Uterus (tissue), 2 donors: ENCODE results near the gene SLC25A39.

Source experiments
- CTCF ChIP-seq, 4 experiments: fragments of 200-600 bp in 2 of 4; fragments of 450-650 bp in 2 of 4; sonication (generic) in 2 of 4; IDR thresholded peaks; one replicate each; pipeline ENCODE4 v1.5.1; 2016 to 2019; ENCODE audit warnings: antibody characterized with exemption in 4 of 4, mild to moderate bottlenecking in 2 of 4, moderate library complexity in 1 of 4
- POLR2A ChIP-seq, 2 donors: fragments of 450-650 bp; IDR thresholded peaks; one replicate each; pipeline ENCODE4 v1.6.1; 2016; ENCODE audit warnings: antibody characterized with exemption in 2 of 2, mild to moderate bottlenecking in 1 of 2, moderate library complexity in 1 of 2

- TF ChIP-seq CTCF (IDR thresholded peaks at IDR 0.05) = no peak
- TF ChIP-seq POLR2A (IDR thresholded peaks at IDR 0.05) = no peak
Measured at GRCh38 chr17:44343510-44344209, 19.0 kb upstream of the SLC25A39 start.
